Measurements from ENCODE around the gene OPA3.

GRCh38 chr19:45522010-45522941 is 62.3 kb downstream of the OPA3 start:
- no peak for TF ChIP-seq CTCF (IDR thresholded peaks at IDR 0.05)
- no peak for TF ChIP-seq EZH2 (IDR thresholded peaks at IDR 0.05; ENCODE audit: borderline replicate concordance, insufficient read depth, low read depth, low read length, poor library complexity, severe bottlenecking)

Measured in B cell (primary cell).